AG04449 (cell line): ENCODE data around the gene PFDN2.
"Not testable (repeated sequence)": the region's sequence is repeated elsewhere in the genome, so short reads cannot be mapped to it uniquely, and the experiment has no call there.

Source experiments
- CTCF ChIA-PET: fragments of 350-600 bp; formaldehyde crosslinking; extraction: SDS; loops from one replicate; lab custom pipeline; 2021; ENCODE audit warnings: antibody characterized with exemption; lab: Yijun Ruan, JAX
- POLR2A ChIA-PET: fragments of 400-600, 350-600 bp; formaldehyde crosslinking; extraction: SDS; loops from one replicate; lab custom pipeline; 2020; ENCODE audit warnings: antibody characterized with exemption, inconsistent platforms; lab: Yijun Ruan, JAX
- DNase-seq: peaks from one replicate; pipeline ENCODE4 v3.0.0-alpha.2; 2010; ENCODE audit warnings: low read depth, low spot score
- H3K4me3 ChIP-seq: 2 replicates; pipeline ENCODE4 v1.5.1; 2011; ENCODE audit warnings: low read depth, mild to moderate bottlenecking, control low read depth, low read length
- TF ChIP-seq, protein P1 (sequence below): IDR thresholded peaks from one replicate; pipeline ENCODE4 v1.5.1; 2011; ENCODE audit warnings: mild to moderate bottlenecking, moderate library complexity, low read length, control low read depth, inconsistent platforms; ENCODE audit not compliant: insufficient read depth; ENCODE audit errors: missing control alignments

The PFDN2 gene

DNA sequence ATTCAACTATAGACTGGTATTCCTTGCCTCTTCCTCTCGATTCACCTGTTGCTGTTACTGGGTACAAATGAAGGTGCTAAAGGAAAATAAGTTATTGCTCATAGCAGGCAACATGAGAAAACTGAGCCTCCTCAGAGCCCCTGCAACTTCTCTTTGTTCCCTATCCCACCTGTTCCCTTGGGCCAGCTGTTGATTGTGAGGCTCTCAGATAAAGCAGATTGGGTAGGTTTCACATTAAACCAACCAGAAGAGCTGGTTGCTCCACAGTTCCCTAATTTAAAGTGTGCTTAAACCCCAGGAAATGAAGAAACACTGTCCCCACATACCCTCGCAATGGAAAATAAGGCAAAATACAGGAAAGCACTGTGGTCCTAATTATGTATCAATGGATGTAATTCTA lies 9.8 kb upstream of the PFDN2 start:
- ChIA-PET POLR2A (no interaction called here), CTCF (interaction anchor here (0.6 to 1.8 kb wide), 6 partner anchors 10 to 38 kb away, joined by 3 to 8 read pairs (median 4); partner anchors contain the start of genes NIT1 and PFDN2)
- H3K4me3 ChIP-seq: no peak overlapping the region
- TF ChIP-seq, protein P1, sequence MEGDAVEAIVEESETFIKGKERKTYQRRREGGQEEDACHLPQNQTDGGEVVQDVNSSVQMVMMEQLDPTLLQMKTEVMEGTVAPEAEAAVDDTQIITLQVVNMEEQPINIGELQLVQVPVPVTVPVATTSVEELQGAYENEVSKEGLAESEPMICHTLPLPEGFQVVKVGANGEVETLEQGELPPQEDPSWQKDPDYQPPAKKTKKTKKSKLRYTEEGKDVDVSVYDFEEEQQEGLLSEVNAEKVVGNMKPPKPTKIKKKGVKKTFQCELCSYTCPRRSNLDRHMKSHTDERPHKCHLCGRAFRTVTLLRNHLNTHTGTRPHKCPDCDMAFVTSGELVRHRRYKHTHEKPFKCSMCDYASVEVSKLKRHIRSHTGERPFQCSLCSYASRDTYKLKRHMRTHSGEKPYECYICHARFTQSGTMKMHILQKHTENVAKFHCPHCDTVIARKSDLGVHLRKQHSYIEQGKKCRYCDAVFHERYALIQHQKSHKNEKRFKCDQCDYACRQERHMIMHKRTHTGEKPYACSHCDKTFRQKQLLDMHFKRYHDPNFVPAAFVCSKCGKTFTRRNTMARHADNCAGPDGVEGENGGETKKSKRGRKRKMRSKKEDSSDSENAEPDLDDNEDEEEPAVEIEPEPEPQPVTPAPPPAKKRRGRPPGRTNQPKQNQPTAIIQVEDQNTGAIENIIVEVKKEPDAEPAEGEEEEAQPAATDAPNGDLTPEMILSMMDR: no peak
- no peak for DNase-seq

DNA sequence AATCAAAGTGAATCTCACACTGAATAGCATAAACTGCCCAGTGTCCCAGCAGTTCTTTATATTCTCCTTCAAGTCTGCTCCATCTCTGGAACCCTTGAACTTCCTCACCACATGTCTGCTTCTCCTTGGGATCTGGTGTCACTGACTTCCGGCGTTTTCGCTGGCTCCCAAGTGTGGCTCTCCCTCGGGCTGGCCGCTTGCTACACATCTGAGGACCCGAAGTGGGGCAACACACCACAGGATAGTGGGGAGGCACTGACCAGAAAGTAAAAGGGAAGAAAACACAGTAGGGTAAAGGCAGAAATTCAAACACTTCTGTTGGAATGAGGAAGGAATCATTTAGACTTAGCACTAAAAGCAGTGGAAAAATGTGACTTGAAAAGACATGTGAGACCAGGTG lies 5.1 kb upstream of the PFDN2 start:
- TF ChIP-seq, protein P1: no peak
- POLR2A ChIA-PET: no interaction called here

DNA sequence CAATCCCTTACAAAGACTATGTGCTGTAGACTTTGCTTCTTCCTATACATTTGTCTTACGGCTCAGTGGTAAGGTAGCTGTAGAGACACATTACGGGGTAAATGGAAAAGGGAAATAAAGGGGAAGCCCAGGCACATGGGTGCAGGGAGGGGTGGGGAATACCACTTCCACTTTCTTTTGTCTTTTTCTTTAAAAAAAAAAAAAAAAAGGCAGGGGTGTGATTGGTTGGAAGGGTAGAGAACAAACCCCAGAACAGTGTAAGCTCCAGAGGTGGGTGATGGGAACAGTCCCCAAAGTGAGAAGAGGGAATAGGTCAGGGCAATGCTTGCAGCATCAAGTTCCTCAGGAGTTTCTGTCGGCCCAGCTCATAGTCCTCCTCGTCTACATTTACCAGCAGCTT lies 4.0 kb upstream of the PFDN2 start:
- ChIA-PET POLR2A (interaction anchor here (0.8 to 0.9 kb wide), 2 partner anchors 9 to 11 kb away, joined by 3 to 5 read pairs; partner anchors contain the start of gene DEDD), CTCF (interaction anchor here (1.0 kb wide), 1 partner anchor 25 kb away, joined by 5 read pairs; no protein-coding TSS in a partner anchor)
- no peak for DNase-seq
- TF ChIP-seq, protein P1: no peak
- H3K4me3 ChIP-seq: no peak overlapping the region

More for the DNA sequence above, 5.1 kb upstream of the PFDN2 start:
- no peak for DNase-seq
- CTCF ChIA-PET: no interaction called here
- H3K4me3 ChIP-seq: no peak overlapping the region

DNA sequence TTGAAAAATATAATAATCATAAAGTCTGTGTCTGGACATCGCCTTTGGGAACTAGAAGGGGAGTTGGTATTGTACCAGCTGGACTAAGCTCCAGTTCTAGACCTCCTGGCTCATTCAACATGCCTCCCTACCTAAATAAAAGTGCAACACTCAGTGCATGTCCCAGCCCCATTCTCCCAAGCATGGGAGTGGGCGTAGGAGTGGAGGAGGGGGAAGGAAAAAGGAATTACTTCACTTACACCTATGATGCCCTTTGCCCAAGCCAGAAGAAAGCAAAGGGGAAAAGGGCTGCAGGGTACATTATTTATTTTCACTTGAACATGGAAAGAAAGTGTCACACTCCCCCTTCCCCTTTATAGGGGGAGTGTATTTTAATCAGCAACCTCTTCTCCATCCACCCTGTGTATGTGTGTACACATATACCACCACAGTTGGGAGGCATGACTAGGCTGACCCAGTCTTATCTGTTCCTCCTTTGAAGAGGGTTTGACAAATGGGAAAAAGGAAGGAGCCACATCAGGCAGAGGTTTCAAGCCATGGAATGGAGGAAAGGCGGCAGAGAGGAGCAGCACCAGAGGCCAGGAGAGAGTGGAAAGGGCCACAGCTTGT lies 3.3 kb upstream of the PFDN2 start:
- DNase-seq: no peak
- CTCF ChIA-PET: interaction anchor here (0.7 to 1.0 kb wide), 2 partner anchors 14 to 24 kb away, joined by 3 to 5 read pairs; no protein-coding TSS in a partner anchor
- POLR2A ChIA-PET: interaction anchor here (0.9 kb wide), 1 partner anchor 11 kb away, joined by 5 read pairs; the partner anchor contains the start of gene DEDD
- H3K4me3 ChIP-seq: no peak overlapping the region
- TF ChIP-seq, protein P1: no peak

DNA sequence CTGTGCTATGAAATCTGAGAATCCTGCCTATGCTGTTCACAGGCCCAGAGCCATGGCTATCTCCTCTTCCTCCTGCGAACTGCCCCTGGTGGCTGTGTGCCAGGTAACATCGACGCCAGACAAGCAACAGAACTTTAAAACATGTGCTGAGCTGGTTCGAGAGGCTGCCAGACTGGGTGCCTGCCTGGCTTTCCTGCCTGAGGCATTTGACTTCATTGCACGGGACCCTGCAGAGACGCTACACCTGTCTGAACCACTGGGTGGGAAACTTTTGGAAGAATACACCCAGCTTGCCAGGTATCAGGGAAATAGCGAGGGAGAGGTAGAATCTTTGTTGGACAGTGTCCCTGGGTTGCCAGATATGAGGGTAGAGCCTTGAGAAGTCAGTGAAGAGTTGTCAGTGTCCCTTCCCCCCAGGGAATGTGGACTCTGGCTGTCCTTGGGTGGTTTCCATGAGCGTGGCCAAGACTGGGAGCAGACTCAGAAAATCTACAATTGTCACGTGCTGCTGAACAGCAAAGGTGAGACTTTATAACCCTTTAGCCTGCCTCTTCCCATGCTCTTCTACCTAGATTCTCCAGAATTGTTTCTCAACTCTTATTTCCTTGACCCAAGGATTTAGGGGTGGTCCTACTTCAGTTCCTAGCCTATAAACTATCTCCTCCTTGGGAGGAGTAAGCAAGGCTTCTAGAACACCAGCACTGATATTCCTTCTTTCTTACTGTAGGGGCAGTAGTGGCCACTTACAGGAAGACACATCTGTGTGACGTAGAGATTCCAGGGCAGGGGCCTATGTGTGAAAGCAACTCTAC lies 1.5 kb upstream of the PFDN2 start:
- ChIA-PET POLR2A (no interaction called here), CTCF (interaction anchor here (0.9 to 2.6 kb wide), 3 partner anchors 9 to 125 kb away, joined by 4 to 8 read pairs (median 4); no protein-coding TSS in a partner anchor)
- no peak for DNase-seq
- peak overlapping the region; percentile 98 for H3K4me3 ChIP-seq
- TF ChIP-seq, protein P1: peak; percentile 30

DNA sequence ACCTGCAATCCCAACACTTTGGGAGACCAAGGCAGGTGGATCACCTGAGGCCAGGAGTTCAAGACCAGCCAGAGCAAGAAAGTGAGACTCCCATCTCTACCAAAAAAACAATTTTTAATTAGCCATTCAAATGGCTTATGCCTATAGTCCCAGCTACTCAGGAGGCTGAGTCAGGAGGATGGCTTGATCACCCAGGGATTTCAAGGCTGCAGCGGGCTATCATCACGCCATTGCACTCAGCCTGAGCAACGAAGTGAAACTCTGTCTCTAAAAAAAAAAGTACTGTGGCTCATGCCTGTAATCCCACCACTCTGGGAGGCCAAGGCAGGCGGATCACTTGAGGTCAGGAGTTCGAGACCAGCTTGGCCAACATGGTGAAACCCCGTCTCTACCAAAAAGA lies 1.9 kb downstream of the PFDN2 start:
- H3K4me3 ChIP-seq, DNase-seq, POLR2A ChIA-PET: not testable (repeated sequence)
- CTCF ChIA-PET: interaction anchor here (1.1 to 6.8 kb wide), 5 partner anchors 10 to 44 kb away, joined by 3 to 57 read pairs (median 6); partner anchors contain the start of gene KLHDC9
